GM12864 (cell line): ENCODE measurements around the gene DYRK1A.

Experiments
- DNase-seq: peaks from one replicate; pipeline ENCODE4 v3.0.0-alpha.2; 2011; ENCODE audit warnings: low read depth
- H3K4me3 ChIP-seq: 2 replicates; pipeline ENCODE4 v1.5.1; 2011; ENCODE audit warnings: mild to moderate bottlenecking, low read depth, low read length, control low read depth
- TF ChIP-seq, protein P1 (sequence below): IDR thresholded peaks from 2 replicates; pipeline ENCODE4 v1.5.1; 2011; ENCODE audit warnings: low read depth, mild to moderate bottlenecking, moderate library complexity, low read length, control low read depth, inconsistent platforms; ENCODE audit errors: missing control alignments

DYRK1A gene

DNA sequence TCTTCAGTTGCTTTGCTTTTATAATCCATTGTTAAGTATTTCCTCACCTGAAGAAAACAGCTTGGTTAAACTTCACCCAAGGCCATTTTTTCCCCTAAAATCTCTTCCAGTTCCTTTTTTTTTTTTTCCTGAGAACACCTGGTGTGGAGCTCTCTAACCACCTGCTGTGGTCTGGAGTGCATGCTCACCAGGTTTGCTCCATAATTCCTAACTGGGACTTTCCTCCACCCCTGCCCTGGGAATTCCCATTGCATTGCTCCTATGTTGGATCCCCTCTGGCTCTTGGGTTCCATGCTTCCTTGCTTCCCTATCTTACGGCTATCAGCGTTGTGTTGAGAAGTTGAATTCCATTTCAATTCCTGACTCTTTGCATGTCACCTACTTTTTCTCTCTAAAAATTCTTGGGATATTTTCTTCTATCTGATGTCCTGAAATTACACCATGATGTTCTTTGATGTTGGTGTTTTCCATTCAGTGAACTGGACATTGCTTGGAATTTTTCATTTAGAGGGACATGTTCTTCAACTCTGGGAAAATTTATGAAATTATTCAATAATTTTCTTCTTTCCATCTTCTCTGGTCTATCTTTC lies 19.6 kb upstream of the DYRK1A start:
- TF ChIP-seq, protein P1, sequence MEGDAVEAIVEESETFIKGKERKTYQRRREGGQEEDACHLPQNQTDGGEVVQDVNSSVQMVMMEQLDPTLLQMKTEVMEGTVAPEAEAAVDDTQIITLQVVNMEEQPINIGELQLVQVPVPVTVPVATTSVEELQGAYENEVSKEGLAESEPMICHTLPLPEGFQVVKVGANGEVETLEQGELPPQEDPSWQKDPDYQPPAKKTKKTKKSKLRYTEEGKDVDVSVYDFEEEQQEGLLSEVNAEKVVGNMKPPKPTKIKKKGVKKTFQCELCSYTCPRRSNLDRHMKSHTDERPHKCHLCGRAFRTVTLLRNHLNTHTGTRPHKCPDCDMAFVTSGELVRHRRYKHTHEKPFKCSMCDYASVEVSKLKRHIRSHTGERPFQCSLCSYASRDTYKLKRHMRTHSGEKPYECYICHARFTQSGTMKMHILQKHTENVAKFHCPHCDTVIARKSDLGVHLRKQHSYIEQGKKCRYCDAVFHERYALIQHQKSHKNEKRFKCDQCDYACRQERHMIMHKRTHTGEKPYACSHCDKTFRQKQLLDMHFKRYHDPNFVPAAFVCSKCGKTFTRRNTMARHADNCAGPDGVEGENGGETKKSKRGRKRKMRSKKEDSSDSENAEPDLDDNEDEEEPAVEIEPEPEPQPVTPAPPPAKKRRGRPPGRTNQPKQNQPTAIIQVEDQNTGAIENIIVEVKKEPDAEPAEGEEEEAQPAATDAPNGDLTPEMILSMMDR = no peak
- no peak for DNase-seq

DNA sequence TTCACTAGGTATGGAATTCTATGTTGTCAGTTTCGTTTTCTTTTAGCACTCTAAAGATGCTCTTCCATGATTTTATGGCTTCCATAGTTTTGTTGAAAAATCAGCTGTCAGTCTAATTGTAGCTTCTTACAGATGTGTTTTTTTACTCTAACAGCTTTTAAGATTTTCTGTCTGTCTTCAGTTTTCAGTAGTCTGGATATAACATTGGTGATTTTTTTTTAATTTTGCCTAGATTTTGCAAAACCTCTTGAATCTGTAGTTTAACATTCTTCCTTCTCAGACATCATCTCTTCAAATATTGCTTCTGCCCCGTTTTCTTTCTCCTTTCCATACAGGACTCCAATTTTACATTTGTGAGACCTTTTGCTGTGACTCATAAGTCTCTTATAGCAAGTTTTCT lies 17.9 kb upstream of the DYRK1A start:
- no peak overlapping the region for H3K4me3 ChIP-seq
- DNase-seq = no peak
- TF ChIP-seq, protein P1 = no peak

More for the DNA sequence above, 19.6 kb upstream of the DYRK1A start:
- no peak overlapping the region for H3K4me3 ChIP-seq

DNA sequence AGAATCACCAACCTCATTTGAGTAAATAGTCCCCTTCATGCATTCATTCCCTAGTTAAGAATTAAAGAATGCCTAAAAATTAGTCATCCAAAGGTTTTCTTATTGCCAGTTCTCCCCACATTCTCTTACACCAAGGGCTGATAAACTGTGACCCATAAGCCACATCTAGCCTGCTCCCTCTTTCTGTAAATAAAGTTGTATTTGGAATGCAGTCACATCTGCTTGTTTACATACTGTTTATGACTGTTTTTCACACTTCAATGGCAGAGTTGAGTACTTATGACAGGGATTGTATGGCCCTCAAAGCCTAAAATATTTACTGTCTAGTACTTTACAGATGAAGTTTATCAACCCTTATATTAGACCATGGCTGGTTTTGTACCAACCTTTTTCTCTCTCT lies 16.1 kb upstream of the DYRK1A start:
- TF ChIP-seq, protein P1 = no peak
- H3K4me3 ChIP-seq = no peak overlapping the region
- no peak for DNase-seq

DNA sequence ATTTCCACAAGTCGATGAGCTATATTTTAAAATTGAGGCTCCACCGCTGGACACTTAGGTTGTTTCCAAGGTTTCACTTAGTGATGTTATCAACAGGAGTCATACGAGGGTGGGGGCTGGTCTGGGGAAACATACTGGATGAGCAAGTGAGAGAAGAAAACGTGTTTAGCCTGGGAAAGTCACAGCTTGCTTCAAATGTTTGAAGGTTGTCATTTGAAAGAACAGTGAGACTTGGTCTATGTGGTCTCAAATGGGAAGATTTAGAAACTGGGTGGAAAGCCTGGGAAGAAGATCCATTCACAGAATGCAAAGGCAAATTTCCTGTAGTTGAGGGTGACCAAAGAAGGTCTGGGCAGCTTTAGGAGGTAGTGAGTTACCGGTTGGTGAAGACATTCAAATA lies 9.9 kb upstream of the DYRK1A start:
- TF ChIP-seq, protein P1 = no peak
- H3K4me3 ChIP-seq = no peak overlapping the region
- DNase-seq = no peak

DNA sequence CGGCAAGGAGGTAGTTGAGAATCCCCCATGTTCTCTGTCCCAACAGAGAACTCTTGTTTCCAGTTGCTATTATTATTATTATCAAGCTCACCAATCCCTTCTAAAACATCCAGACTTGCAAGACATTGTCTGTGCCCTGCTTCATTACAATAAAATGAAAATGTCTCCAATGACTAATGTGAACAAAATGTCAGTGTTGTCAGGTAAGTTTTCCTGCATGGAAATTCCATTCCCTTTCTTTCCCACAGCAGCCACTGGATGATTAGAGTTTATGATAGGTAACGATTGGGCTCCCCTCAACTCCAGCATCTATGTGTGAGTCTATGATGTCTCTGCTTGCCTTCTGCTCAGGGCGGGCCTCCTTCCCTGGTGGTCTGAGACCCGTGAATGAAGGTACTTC lies 8.9 kb upstream of the DYRK1A start:
- H3K4me3 ChIP-seq = no peak overlapping the region
- TF ChIP-seq, protein P1 = no peak
- DNase-seq = no peak

DNA sequence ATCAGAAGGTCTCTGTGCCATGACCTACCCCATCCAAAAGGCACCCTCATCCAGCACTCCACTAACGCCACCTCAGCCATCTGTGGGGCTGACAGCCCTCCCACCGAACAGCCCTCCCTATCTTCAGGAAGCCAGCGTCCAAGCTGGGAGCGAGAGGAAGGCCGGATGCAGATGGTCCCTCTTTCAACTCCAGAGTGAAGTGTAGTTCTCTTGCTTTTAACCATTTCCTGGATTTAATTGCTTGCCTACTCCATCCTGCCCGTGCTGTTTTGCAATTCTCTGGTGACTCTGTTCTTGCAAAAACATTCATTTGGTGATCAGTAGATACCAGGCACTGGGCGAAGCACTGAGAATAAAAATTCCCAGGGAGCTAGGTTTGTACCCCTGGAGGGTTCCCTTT lies 8.2 kb upstream of the DYRK1A start:
- no peak overlapping the region for H3K4me3 ChIP-seq

DNA sequence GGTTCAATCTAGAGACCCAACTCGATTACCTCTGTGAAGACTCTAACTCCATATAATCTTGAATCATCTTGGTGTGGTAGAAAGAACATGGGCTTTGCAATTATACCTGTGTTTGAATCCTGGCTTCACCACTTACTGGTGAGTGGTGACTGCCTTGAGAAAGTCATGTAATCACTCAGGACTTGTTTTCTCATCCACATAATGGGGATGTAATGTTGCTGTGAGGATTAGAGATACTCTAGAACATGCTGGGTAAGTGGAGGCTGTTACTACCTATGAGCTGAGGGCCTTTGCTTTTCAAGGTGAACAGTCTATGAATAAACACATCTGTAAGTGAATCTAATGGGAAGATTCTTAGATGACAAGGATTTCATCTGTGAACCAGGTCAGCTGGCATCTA lies 2.6 kb upstream of the DYRK1A start:
- TF ChIP-seq, protein P1 = no peak
- H3K4me3 ChIP-seq = no peak overlapping the region
- DNase-seq = no peak

More for the DNA sequence above, 8.2 kb upstream of the DYRK1A start:
- DNase-seq = no peak
- TF ChIP-seq, protein P1 = no peak
